ENCODE measurements around the gene PARP6.
A peak's percentile ranks its signal among the peaks of the same experiment; 100 is the strongest.

The PARP6 gene

GRCh38 chr15:72272213-72272996, at the start of gene PARP6:
PARP6 (minus strand) TSS chr15:72272554; CDS start chr15:72267477, 5,077 bp downstream.
- peak; percentile 94 for DNase-seq (ENCODE audit: low read depth)

GRCh38 chr15:72319985-72320671, 47.8 kb upstream of the PARP6 start, which contains the start of gene CELF6:
CELF6 (minus strand) TSS chr15:72320157; CDS start chr15:72319874, 283 bp downstream.
- DNase-seq (ENCODE audit: low read depth), result peak; percentile 38

DNA sequence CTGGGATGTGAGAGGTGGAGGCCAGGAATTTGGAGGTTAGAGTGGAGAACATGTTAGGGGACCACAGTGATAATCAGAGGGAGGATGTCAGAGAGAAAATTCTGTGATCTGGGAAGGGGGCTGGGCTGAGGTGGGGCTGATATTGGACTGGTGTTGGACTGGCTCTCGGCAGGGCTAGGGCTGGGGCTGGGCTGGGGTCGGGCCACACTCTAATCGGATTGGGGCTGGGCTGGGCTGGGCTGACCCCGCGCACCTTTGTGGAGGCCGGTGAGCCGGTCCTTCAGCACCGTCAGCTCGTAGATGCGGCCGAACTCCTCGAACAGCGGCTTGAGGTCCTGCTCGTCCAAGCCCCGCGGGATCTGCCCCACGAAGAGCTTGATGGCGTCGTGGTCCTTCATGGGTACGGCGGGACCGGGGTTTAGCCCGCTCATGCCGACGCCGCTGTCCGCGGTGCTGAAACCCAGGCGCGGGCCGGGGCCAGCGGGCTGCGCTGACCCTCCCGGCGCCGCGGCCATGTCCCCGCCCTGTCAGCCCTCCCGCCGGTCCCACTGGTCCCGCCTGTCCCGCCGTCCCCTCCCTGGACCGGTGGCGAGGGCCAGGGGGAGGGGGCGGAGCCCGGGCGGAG, 47.1 kb upstream of the PARP6 start:
- peak; percentile 16 for DNase-seq (ENCODE audit: low read depth)

DNA sequence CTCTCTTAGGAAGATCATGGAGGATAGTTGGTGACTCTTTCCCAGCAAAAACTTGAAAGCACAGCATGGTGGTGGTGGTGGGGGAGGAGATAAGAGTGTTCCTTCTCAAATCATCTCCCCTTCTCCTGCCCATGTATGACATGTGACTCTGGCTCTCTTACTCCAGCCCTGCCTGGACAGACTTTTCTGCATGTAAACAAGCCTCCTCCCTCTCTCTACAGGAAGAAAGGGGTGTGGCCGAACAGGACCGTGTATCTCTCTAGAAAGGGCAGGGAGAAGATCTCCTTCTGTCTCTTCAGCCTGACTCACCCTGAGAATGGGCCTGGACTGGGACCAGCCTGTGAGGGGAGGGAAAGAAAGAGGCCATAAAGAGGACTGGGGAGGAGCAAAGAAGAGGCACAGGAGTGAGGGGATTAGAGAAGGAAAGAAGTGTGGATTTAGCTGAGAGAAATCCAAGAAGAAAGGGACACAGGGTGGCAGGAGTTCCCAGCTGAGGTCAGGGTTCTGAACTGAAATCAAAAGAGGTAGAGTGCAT, 46.1 kb upstream of the PARP6 start:
- DNase-seq (ENCODE audit: low read depth), result no peak

DNA sequence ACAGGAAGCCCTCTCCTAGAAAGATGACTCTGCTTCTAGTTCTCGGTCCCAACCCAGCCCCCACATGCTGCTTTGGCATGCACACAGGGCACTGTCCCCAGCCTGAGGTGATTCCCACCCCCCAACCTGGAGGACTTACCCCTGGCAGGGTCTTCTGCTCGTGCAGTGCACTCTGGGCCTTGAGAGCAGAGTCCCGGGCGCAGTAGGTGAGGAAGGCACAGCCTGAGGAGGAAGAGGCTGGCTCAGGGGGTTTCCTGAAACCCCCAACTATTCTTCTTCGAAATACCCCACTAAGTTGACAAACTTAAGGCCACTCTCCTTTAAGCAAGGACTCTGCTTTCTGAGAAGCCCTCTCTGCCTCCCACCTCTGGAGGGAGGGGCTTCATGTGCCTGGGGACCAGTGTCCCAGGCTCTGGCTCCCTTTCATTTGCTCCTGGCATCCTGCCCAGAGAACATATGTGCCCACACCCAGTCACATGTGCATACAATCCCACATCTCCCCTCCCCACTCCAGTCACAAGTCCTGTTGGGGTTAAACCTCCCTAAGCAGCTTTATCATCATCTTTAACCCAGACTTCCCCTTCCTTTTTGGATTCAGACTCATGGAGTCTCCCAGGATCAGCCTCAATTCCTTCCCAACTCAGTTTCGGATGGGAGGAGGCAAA, 43.5 kb upstream of the PARP6 start:
- DNase-seq (ENCODE audit: low read depth), result no peak

DNA sequence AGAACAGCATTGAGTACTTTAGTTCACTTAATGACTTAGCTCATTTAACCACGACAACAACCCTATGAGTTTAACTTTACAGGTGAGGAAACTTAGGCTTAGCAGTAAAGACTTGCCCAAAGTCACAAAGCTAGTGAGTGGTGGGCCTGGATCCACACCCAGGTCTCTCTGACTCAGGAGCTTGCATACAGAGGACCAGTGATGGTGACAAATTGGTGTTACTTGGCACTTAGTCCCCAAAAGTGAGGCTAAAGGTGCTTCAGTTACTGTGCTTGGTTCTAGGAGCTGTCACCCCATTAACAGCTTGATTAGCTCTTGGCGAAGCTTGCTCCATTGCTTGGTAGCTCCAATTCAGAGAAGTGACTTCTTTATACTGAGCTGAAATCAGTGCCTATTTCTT, 41.5 kb upstream of the PARP6 start:
- DNase-seq (ENCODE audit: low read depth), result no peak

GRCh38 chr15:72313448-72313840, 41.1 kb upstream of the PARP6 start:
- no peak for DNase-seq (ENCODE audit: low read depth)

GRCh38 chr15:72312605-72313447, 40.5 kb upstream of the PARP6 start:
- peak; percentile 6 for DNase-seq (ENCODE audit: low read depth)

- DNase-seq (ENCODE audit: low read depth), result no peak
These were observed 34.7 kb upstream of the PARP6 start for GRCh38 chr15:72307026-72307425.

- DNase-seq (ENCODE audit: low read depth), result no peak
These were observed 33.9 kb upstream of the PARP6 start for GRCh38 chr15:72306211-72306785.

DNA sequence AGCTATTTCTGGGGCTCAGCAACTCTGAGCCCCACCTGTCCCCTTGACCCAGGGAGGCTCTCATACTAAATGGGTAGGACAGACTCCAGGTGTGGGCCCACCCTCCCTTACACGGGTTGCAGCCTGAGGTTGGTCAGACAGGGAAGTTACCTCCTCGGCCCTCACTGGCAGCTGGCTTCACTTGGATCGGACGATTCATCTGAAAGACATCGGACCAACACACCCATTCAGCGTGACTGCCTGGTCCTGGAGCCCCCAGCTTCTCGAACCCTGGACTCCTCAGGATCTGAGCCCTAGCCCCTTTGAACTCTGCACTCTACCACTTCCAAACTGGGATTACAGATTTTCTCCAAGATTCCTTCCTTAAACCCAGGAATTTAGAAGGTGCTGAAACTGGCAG, 32.2 kb upstream of the PARP6 start:
- no peak for DNase-seq (ENCODE audit: low read depth)

DNA sequence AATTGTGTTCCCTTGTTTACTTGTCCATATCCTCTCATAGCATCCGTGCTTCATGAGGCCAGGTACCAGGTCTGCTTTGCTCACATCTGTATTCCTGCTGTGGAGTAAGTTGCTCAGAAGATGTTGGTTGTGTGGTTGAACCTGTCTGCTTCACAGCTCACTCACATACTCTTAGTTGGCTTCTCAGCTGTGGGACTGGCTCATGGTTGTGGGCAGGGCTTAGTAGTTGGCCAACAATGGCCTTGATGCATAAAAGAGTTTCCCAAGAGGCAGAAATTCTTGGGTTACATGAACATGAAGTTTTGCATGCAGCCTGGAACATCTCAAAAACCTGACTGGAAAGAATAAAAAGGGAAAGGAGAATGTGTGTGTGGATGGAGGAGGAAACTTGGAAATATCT, 30.6 kb upstream of the PARP6 start:
- DNase-seq (ENCODE audit: low read depth), result no peak

DNA sequence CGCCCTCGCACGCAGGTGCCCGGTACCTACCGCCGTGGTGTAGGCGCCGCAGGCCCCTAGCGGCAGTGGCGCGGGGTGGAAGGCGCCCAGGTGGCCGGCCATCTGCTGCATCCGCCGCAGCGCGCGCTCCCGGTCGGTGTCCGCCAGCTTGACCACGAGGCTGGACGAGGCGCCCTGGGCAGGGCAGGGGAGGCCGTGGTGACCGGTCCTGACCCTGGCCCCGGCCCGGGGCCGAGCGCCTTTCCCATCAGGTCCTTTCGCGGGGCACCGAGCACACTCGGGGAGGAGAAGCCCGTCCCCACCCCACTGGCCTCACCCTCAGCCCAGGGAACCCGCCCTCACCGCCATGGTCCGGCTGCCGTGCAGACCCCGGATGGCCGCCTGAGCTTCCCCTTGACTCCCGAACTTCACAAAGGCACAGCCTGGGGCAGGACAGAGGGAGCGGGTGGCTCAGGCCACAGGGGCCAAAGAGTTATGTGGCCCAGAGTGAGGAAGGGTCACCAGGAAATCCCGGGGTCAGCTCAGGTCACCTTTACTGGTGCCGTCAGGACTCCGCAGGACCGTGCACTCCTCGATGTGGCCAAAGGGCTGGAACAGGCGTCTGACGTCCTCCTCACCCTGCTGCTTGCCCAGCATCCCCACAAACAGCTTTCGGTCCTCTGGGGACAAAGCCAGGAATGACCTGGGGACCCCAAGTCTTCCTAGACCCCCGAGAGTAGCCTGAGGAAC, 17.4 kb upstream of the PARP6 start:
- no peak for DNase-seq (ENCODE audit: low read depth)

- no peak for DNase-seq (ENCODE audit: low read depth)
These were observed 16.6 kb upstream of the PARP6 start for GRCh38 chr15:72288796-72289596.

GRCh38 chr15:72285927-72286516, 13.7 kb upstream of the PARP6 start:
- no peak for DNase-seq (ENCODE audit: low read depth)

DNA sequence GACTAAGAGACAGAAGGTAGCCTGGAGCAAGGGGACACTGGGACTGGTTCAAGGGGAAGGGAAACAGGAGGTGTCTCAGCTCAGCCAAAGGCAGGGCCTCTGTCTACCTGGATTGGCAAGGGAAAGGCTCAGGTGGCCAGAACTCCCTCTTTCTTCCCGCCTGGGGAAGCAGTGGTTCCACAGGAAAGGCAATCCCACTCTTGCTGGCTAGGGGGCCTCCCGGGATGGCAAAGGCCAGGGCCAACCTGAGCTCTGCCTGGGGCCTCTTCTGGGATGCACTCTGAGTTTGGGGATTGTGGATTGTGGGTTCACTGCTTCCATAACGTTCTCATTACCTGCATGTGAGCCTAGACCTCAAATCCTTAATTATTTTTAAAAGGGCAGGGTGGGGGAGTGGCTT, 13.0 kb upstream of the PARP6 start:
- no peak for DNase-seq (ENCODE audit: low read depth)

GRCh38 chr15:72284781-72285180, 12.4 kb upstream of the PARP6 start:
- DNase-seq (ENCODE audit: low read depth), result no peak

DNA sequence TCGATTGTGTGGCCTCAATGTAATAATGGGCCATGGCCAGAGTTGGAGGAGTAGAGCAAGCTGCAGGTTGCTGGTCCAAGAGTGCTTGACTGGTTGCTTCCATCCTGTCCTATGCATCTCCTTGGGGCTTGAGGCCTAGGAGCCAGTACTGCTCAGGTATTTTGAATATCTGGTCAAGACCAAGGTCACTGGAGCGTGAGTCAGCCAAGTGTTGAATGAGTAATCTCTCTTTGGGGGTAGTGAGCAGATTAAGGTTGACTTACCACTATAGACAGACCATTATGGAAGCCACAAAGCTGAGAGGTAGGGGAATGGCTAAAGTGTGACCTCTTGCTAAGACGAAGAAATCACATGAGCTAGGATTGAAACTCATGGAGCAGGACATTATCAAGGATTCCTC, 9.4 kb upstream of the PARP6 start:
- no peak for DNase-seq (ENCODE audit: low read depth)

DNA sequence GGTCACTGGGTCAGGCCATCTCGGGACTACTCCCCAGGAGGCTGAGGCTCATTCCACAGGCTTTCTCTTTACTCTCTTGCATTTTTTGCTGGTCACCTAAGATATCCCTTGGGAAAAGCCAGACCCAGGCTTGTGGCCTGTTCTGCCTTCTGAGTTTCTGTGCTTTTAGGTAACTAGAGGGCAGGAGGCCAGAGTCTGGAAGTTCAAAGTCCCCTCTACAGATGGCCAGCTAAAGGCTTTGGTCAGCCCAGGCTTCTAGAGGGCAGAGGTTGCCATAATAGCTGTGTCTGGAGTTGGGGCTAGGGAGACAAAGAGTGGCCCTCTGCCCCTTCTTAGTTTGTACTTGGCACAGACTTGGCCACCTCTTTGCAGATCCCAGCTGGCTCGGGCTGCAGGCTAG, 8.4 kb upstream of the PARP6 start:
- no peak for DNase-seq (ENCODE audit: low read depth)
